ENCODE results near the gene IQSEC1.

The IQSEC1 gene

DNA sequence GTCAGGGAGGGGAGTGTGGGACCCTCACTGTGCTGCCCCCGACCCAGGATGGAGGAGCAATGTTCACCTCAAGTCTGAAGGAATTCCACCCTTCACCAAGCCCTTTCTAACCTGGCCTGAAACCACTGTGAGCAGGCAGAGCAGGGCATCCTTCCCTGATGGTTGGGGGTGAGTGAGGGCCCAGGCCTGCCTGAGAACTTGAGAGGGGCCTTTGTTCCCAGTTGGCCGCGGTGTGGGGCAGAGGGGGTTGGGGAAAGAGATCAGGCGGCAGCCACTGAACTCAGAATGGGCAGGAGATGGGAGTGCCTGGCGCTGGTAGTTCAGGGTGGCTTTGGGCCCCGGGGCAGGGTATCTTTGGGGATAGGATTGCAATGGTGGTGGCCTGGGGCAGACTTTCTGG is 128.4 kb downstream of the IQSEC1 start:
- DNase-seq = peak in 53 of 56 donors; percentile 36 to 93 (median 76)

DNA sequence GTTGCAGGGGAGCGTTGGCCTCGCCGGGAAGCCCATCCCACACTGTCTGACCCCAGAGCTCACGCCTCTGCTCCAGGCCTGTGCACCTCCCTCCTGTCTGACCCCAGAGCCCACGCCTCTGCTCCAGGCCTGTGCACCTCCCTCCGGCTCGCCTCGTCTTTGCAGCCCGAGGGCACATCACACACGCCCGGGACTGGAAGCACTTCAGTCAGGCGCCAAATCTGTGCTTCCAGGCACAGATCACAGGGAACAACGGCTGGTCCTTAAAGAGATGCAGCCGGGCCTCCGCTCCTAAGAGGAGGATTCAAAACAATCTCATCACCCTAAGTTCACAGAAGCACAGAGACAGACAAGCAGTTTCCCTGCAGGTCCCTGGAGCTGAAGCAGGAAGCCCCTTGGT is 128.8 kb downstream of the IQSEC1 start:
- peak in 14 of 56 donors; percentile 28 to 64 (median 50) for DNase-seq

GRCh38 chr3:12943124-12944021 is 129.9 kb downstream of the IQSEC1 start:
- peak in 1 of 56 donors; percentile 25 for DNase-seq

- DNase-seq = no peak
Measured at GRCh38 chr3:12941495-12942023, 131.7 kb downstream of the IQSEC1 start.

- no peak for DNase-seq
Measured at GRCh38 chr3:12940854-12941253, 132.4 kb downstream of the IQSEC1 start.

- DNase-seq = no peak
Measured at GRCh38 chr3:12939137-12939536, 134.1 kb downstream of the IQSEC1 start.

GRCh38 chr3:12938258-12938711 is 134.9 kb downstream of the IQSEC1 start:
- DNase-seq = peak in 1 of 56 donors; percentile 31

GRCh38 chr3:12935861-12936830 is 137.1 kb downstream of the IQSEC1 start:
- DNase-seq = no peak

DNA sequence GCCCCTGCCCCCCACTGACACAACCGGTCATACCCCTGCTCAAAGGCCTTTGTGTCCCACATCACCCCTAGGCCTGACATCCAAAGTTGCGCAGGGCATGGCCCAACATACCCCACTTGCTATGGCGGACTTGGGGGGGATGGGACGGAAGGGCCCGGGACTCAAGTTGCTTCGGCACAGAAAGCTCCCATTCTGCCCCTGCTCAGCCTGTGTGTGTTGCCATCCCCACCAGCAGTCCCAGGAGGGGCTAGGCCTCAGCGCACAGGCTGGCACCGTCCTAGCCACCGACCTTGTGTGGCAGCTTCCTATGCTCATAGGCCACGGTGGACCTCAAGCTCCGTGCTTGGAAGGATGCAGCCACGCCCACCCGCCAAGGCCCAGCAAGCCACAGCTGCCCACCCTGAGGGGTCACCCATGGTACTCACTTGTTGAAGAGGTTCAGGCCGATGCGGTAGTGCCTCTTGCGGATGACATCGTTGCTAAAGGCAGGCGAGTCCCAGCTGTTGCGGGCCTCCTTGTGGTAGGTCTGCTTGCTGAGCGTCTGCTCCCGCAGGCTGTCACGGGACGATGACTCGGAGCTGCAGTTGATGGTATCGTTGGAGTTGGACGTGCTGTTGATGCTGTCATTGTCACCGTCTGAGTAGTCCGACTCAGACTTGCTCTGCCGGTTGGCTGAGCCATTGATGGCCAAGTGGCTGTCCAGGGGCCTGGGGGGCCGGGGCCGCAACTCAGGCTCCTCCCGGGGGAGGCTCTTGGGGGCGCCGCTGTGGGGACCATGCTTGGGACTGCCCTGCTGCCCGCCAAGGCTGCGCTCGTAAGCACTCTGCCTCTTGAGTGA is 138.0 kb downstream of the IQSEC1 start:
- no peak for DNase-seq

GRCh38 chr3:12934431-12934830 is 138.8 kb downstream of the IQSEC1 start:
- peak in 28 of 56 donors; percentile 5 to 66 (median 37) for DNase-seq

- DNase-seq = no peak
Measured at GRCh38 chr3:12933901-12934300, 139.3 kb downstream of the IQSEC1 start.

- DNase-seq = peak in 14 of 56 donors; percentile 24 to 59 (median 42)
Measured at GRCh38 chr3:12932754-12933153, 140.5 kb downstream of the IQSEC1 start.

DNA sequence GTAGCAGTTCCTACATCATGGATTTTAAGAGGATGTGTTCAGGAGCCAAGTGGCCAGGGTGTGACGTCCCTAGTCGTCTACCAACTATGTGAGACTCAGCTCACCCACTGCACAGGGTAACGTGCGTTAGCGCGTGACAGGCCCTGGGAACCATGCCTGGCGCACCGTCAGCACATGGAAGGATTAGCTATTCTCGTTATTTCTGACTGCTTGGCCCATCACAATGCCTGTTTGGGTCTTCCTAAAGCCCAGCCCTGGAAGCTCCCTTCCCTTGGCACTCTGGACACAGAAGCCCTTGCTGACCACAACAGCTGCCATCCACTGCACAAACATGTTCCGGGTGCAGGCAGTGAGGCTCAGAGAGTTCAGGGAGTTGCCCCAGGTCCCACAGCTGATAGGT is 140.9 kb downstream of the IQSEC1 start:
- DNase-seq = peak in 23 of 56 donors; percentile 13 to 59 (median 32)

- no peak for DNase-seq
Measured at GRCh38 chr3:12931273-12931905, 141.8 kb downstream of the IQSEC1 start.

GRCh38 chr3:12929801-12930200 is 143.4 kb downstream of the IQSEC1 start:
- DNase-seq = peak in 2 of 56 donors; percentile 23 to 34

DNA sequence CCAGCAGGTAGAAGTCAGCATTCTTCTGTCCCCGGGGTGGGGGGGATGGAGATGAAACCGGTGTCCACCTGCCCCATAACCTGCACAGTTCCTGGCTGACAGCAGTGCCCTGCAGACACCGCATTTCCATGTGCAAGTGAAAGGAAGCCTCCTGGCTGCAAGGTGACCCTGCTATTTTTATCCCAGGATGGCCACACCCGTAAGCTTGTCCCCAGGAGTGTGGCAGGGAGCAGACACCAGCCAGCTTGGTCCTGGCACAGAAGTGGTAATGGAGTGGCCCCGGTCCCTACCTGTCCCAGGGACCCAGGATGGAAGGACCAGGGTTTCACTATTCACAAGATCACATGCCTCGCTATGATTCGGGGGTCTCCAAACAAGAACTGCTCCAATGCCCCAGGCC is 146.6 kb downstream of the IQSEC1 start:
- no peak for DNase-seq

GRCh38 chr3:12925648-12926047 is 147.6 kb downstream of the IQSEC1 start:
- DNase-seq = no peak

DNA sequence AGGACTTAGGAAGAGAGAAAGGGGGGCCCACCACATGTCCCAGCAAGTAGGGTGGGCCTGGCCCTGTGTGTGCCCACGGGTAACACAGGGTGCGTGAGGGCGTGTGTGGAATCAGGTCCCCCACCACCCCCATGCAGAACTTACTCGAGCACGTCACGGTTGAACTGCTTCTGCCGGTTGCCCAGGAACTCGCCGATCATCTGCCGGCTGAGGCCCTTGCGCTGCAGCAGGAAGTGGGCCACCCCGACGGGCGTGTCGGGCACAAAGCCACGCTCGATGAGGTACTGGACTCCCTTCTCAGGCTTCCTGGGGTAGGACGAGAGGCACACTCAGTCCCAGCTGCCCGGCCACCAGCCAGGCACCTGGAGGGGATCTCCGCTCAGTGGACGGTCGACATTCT is 148.8 kb downstream of the IQSEC1 start:
- DNase-seq = no peak

DNA sequence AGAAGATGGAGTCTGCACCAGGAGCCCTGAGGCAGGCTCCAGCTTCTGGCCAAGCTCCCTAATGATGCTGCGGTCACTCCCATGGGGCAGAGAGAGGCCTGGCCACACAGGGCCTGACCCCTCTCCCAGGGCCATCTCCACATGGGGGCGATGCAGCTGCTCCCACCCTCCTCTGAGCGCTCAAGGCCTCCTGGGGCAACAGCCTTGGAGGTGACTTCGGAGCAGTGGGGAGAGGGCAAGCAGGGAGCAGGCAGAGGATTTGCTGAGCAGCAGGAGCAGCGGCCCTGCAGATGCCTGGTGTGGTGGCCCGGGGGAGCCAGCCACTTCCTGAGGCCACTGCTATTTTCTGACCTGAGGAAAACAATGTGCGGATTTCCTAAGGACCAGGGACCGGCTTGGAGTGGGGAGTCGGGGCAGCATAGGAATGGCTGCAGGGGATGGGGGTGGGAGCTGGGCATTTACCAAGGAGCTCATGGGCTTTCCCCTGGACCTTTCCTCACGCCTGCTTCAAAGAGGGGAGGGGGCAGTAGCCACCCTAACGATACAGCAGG is 150.3 kb downstream of the IQSEC1 start:
- DNase-seq = no peak

DNA sequence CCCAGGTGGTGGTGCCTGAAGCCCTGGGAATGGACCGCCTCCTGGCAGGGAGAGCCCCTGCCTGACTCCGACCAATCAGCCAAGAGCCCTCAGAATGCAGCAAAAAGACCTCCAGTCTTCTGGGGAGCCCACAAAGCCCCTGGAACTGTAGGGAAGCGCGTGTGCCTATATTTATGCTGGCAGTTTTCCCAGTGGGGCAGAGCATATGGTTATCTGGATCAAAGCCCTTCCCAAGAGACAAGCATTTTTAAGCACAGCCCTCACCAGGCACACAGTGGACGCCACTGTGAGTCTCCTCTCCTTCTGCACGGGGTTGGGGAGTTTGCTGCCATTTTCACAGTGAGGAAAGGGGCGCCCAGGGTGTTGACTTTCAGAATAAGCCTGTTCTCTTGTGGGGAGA is 150.9 kb downstream of the IQSEC1 start:
- peak in 5 of 56 donors; percentile 10 to 23 (median 17) for DNase-seq
